ENCODE data around the gene CAB39L. TPM values are rescaled to one million over a fixed set of nuclear protein-coding genes. Genes with fewer than 3 reads are reported as not detected.

The CAB39L gene
- total RNA-seq, 1 donor from 2014 or later = 11.4 TPM

GRCh38 chr13:49418206-49418605 lies 25.7 kb downstream of the CAB39L start:
- Mint-ChIP-seq H3K4me1 (ENCODE audit: unreplicated experiment) (peaks cover 7% of the 10 kb centered on the region), H3K36me3 (no peaks in the 10 kb centered on the region), H3K27me3 (no peaks in the 10 kb centered on the region), H3K4me3 (no peak overlapping the region), H3K27ac (no peak overlapping the region), H3K9me3 (no peaks in the 10 kb centered on the region)
- no peak for TF ChIP-seq CTCF (conservative IDR thresholded peaks at IDR 0.05)
- DNase-seq (ENCODE audit: extremely low spot score, unreplicated experiment) = no peak

- H3K9me3 Mint-ChIP-seq = no peaks in the 10 kb centered on the region
- H3K36me3 Mint-ChIP-seq = no peaks in the 10 kb centered on the region
- peaks cover 7% of the 10 kb centered on the region for H3K4me1 Mint-ChIP-seq (ENCODE audit: unreplicated experiment)
- TF ChIP-seq CTCF (conservative IDR thresholded peaks at IDR 0.05) = no peak
- no peak overlapping the region for H3K4me3 Mint-ChIP-seq
- no peak for DNase-seq (ENCODE audit: extremely low spot score, unreplicated experiment)
- H3K27me3 Mint-ChIP-seq = no peaks in the 10 kb centered on the region
- no peak overlapping the region for H3K27ac Mint-ChIP-seq
These were observed 26.7 kb downstream of the CAB39L start for GRCh38 chr13:49417161-49417560.

- no peaks in the 10 kb centered on the region for H3K9me3 Mint-ChIP-seq
- no peaks in the 10 kb centered on the region for H3K36me3 Mint-ChIP-seq
- H3K4me3 Mint-ChIP-seq = no peak overlapping the region
- TF ChIP-seq CTCF (conservative IDR thresholded peaks at IDR 0.05) = no peak
- no peaks in the 10 kb centered on the region for H3K4me1 Mint-ChIP-seq (ENCODE audit: unreplicated experiment)
- no peak overlapping the region for H3K27ac Mint-ChIP-seq
- no peak for DNase-seq (ENCODE audit: extremely low spot score, unreplicated experiment)
- no peaks in the 10 kb centered on the region for H3K27me3 Mint-ChIP-seq
These were observed 31.1 kb downstream of the CAB39L start for GRCh38 chr13:49412749-49413148.

GRCh38 chr13:49411353-49411752 lies 32.5 kb downstream of the CAB39L start:
- Mint-ChIP-seq H3K9me3 (no peaks in the 10 kb centered on the region), H3K36me3 (no peaks in the 10 kb centered on the region), H3K27ac (no peak overlapping the region), H3K4me3 (no peak overlapping the region), H3K4me1 (ENCODE audit: unreplicated experiment) (no peaks in the 10 kb centered on the region), H3K27me3 (no peaks in the 10 kb centered on the region)
- no peak for DNase-seq (ENCODE audit: extremely low spot score, unreplicated experiment)
- TF ChIP-seq CTCF (conservative IDR thresholded peaks at IDR 0.05) = no peak

GRCh38 chr13:49410477-49410876 lies 33.4 kb downstream of the CAB39L start:
- H3K4me1 Mint-ChIP-seq (ENCODE audit: unreplicated experiment) = no peaks in the 10 kb centered on the region

More at GRCh38 chr13:49410477-49410876, 33.4 kb downstream of the CAB39L start:
- no peaks in the 10 kb centered on the region for H3K27me3 Mint-ChIP-seq
- H3K4me3 Mint-ChIP-seq = no peak overlapping the region
- TF ChIP-seq CTCF (conservative IDR thresholded peaks at IDR 0.05) = no peak
- no peaks in the 10 kb centered on the region for H3K36me3 Mint-ChIP-seq
- DNase-seq (ENCODE audit: extremely low spot score, unreplicated experiment) = no peak
- H3K9me3 Mint-ChIP-seq = peaks cover 3% of the 10 kb centered on the region
- H3K27ac Mint-ChIP-seq = no peak overlapping the region
